HepG2 (cell line): ENCODE data around the gene MACROD2. TPM values are rescaled to one million over a fixed set of nuclear protein-coding genes. Genes with fewer than 3 reads are reported as not detected.

Experiments
- CHD2 ChIP-seq: IDR thresholded peaks from 2 replicates; pipeline ENCODE4 v1.6.1; 2011; ENCODE audit warnings: low read depth, low read length, improper control_type of control experiment
- ERF ChIP-seq: IDR thresholded peaks from 2 replicates; pipeline ENCODE4 v1.6.1; 2018; ENCODE audit warnings: missing biosample characterization, missing genetic modification reagents
- FLYWCH1 ChIP-seq: sonication (generic); formaldehyde crosslinking; IDR thresholded peaks from 2 replicates; pipeline ENCODE4 v1.8.1; 2023; ENCODE audit warnings: mild to moderate bottlenecking, missing genetic modification reagents
- GATA4 ChIP-seq: sonication (generic); IDR thresholded peaks from 2 replicates; pipeline ENCODE4 v1.6.1; 2016; ENCODE audit warnings: antibody characterized with exemption, low read depth, borderline replicate concordance
- GATAD1 ChIP-seq: IDR thresholded peaks from 2 replicates; pipeline ENCODE4 v1.6.1; 2016; ENCODE audit warnings: missing genetic modification reagents, missing compliant biosample characterization
- MZF1 ChIP-seq: sonication (generic); formaldehyde crosslinking; IDR thresholded peaks from 2 replicates; pipeline ENCODE4 v1.8.1; 2023; ENCODE audit warnings: mild to moderate bottlenecking, missing genetic modification reagents, borderline replicate concordance
- NBN ChIP-seq: fragments of 450-650 bp; conservative IDR thresholded peaks from 2 replicates; pipeline ENCODE4 v1.6.1; 2017
- PHF5A ChIP-seq: IDR thresholded peaks from one replicate; pipeline ENCODE4 v1.6.1; 2018; ENCODE audit warnings: low read depth, missing genetic modification reagents; ENCODE audit not compliant: unreplicated experiment
- SOX13 ChIP-seq, 3 experiments: fragments of 450-650 bp in 1 of 3; sonication (generic) in 1 of 3; formaldehyde crosslinking in 1 of 3; IDR thresholded peaks in 2 of 3; conservative IDR thresholded peaks in 1 of 3; 2 replicates each; pipeline versions ENCODE4 v1.5.0 to v1.6.1; 2016 to 2020; ENCODE audit warnings: antibody characterized with exemption in 1 of 3, mild to moderate bottlenecking in 1 of 3, missing compliant biosample characterization in 1 of 3, missing genetic modification reagents in 1 of 3, moderate library complexity in 1 of 3
- SP1 ChIP-seq, 2 experiments: fragments of 450-650 bp in 1 of 2; sonication (generic) in 1 of 2; formaldehyde crosslinking in 1 of 2; IDR thresholded peaks; 2 replicates each; pipeline versions ENCODE4 v1.4.0 to v1.6.1; 2016 to 2020; ENCODE audit warnings: missing genetic modification reagents in 1 of 2
- SYNCRIP ChIP-seq: fragments of 200-400 bp; formaldehyde crosslinking; IDR thresholded peaks from 2 replicates; pipeline ENCODE4 v1.6.1; 2018; ENCODE audit warnings: mild to moderate bottlenecking, low read depth, low read length; ENCODE audit not compliant: insufficient read depth
- TCF7L2 ChIP-seq: IDR thresholded peaks from 2 replicates; pipeline ENCODE4 v1.6.1; 2011; ENCODE audit warnings: mild to moderate bottlenecking, low read depth, low read length, moderate library complexity
- TGIF2 ChIP-seq: IDR thresholded peaks from 2 replicates; pipeline ENCODE4 v1.6.1; 2016; ENCODE audit warnings: control low read depth, missing compliant biosample characterization
- THYN1 ChIP-seq: sonication (generic); formaldehyde crosslinking; IDR thresholded peaks from 2 replicates; pipeline ENCODE4 v1.8.1; 2023; ENCODE audit warnings: low read depth, mild to moderate bottlenecking, moderate library complexity, missing genetic modification reagents, borderline replicate concordance
- ZBTB8A ChIP-seq: sonication (generic); formaldehyde crosslinking; IDR thresholded peaks from 2 replicates; pipeline ENCODE4 v1.4.0; 2020; ENCODE audit warnings: mild to moderate bottlenecking, low read depth, missing genetic modification reagents, borderline replicate concordance
- ZNF282 ChIP-seq: fragments of 450-650 bp; IDR thresholded peaks from 2 replicates; pipeline ENCODE4 v1.6.1; 2018; ENCODE audit not compliant: partially characterized antibody
- ZNF354B ChIP-seq: sonication (generic); formaldehyde crosslinking; IDR thresholded peaks from 2 replicates; pipeline ENCODE4 v1.8.0; 2022; ENCODE audit warnings: mild to moderate bottlenecking, missing genetic modification reagents
- ZNF367 ChIP-seq: sonication (generic); formaldehyde crosslinking; IDR thresholded peaks from 2 replicates; pipeline ENCODE4 v1.4.0; 2020; ENCODE audit warnings: missing genetic modification reagents, borderline replicate concordance
- ZNF646 ChIP-seq: sonication (generic); formaldehyde crosslinking; IDR thresholded peaks from 2 replicates; pipeline ENCODE4 v1.9.0; 2021; ENCODE audit warnings: mild to moderate bottlenecking, missing genetic modification reagents
- ZNF737 ChIP-seq: sonication (generic); formaldehyde crosslinking; IDR thresholded peaks from 2 replicates; pipeline ENCODE4 v1.5.0; 2020; ENCODE audit warnings: missing genetic modification reagents, mild to moderate bottlenecking, borderline replicate concordance
- ZSCAN29 ChIP-seq: sonication (generic); formaldehyde crosslinking; conservative IDR thresholded peaks from 2 replicates; pipeline ENCODE4 v1.4.0; 2020; ENCODE audit warnings: mild to moderate bottlenecking, missing genetic modification reagents
- polyA plus RNA-seq, 8 experiments: library from polyadenylated mRNA; depleted of rRNA in 3 of 8; stranded (reverse) in 7 of 8; unstranded in 1 of 8; fragments of >200 nt; fragmentation: Illumina TruSeq in 4 of 8; extraction: Trizol in 4 of 8; gene quantifications; 2 replicates each; pipeline versions ENCODE4 v1.2.1 to v1.2.3, GENCODE V29; 2011 to 2016; ENCODE audit warnings: low read depth in 4 of 8, missing spikeins in 1 of 8, mixed read lengths in 1 of 8; ENCODE audit not compliant: insufficient read depth in 1 of 8
- total RNA-seq, 5 experiments: library from RNA; depleted of rRNA; stranded (reverse); fragments of >200 nt; fragmentation: Illumina TruSeq; extraction: Trizol; gene quantifications; 2 replicates each; pipeline ENCODE4 v1.2.3, GENCODE V29; 2016; ENCODE audit warnings: low read depth in 1 of 5

Gene MACROD2
- total and polyA plus RNA-seq, 2 of the 13 experiments (the other 11 are each of a cell fraction or from before 2014, with no cell fraction given): 0.13 to 0.51 TPM

- peak; percentile 77; the same call in 1 of the 2 replicates for TF ChIP-seq ZNF646
- TF ChIP-seq THYN1: no peak
- TF ChIP-seq GATAD1 (CRISPR knock-in tag): peak; percentile 58
- no peak for TF ChIP-seq FLYWCH1 (CRISPR knock-in tag)
- no peak for TF ChIP-seq ZBTB8A (CRISPR knock-in tag)
- TF ChIP-seq NBN: no peak
- no peak for TF ChIP-seq MZF1 (CRISPR knock-in tag)
- peak; percentile 97 for TF ChIP-seq GATA4
- no peak for TF ChIP-seq ZNF354B (CRISPR knock-in tag)
- peak; percentile 87 for TF ChIP-seq TGIF2 (CRISPR knock-in tag)
- peak; percentile 84; the same call in 1 of the 2 replicates for TF ChIP-seq SOX13 (IDR thresholded peaks at IDR 0.05)
- TF ChIP-seq SOX13 (CRISPR knock-in tag; conservative IDR thresholded peaks at IDR 0.05 in 1 of 2, IDR thresholded peaks at IDR 0.05 in 1 of 2): peak in 1 of 2 experiments; percentile 94; a peak in 2 of 4 replicates
- no peak for TF ChIP-seq ZNF282
- no peak; the same call in 1 of the 2 replicates for TF ChIP-seq ZNF737 (CRISPR knock-in tag)
- peak; percentile 86 for TF ChIP-seq ZSCAN29 (CRISPR knock-in tag)
- TF ChIP-seq ZNF367 (CRISPR knock-in tag): no peak
- peak; percentile 97 for TF ChIP-seq ERF (CRISPR knock-in tag)
- TF ChIP-seq TCF7L2: peak; percentile 40; the same call in 1 of the 2 replicates
- TF ChIP-seq PHF5A: peak; percentile 72
- TF ChIP-seq CHD2: peak; percentile 26; the same call in 1 of the 2 replicates
- no peak for TF ChIP-seq SYNCRIP
- TF ChIP-seq SP1 (IDR thresholded peaks at IDR 0.05): no peak
- no peak for TF ChIP-seq SP1 (CRISPR knock-in tag; IDR thresholded peaks at IDR 0.05)
Observed at GRCh38 chr20:14984768-14985622, 989.7 kb downstream of the MACROD2 start (continued).
